ENCODE measurements around the gene KCNQ2.

GRCh38 chr20:63366390-63367365 is 105.8 kb downstream of the KCNQ2 start:
- TF ChIP-seq CTCF (IDR thresholded peaks at IDR 0.05; ENCODE audit: borderline replicate concordance, extremely low read depth, low read length, poor library complexity, severe bottlenecking), result no peak
- TF ChIP-seq EZH2 (IDR thresholded peaks at IDR 0.05; ENCODE audit: borderline replicate concordance, low read depth, low read length, severe bottlenecking), result no peak

Data from DND-41 (cell line).